Frontal cortex (tissue), 4 donors: ENCODE measurements around the gene FREM1. TPM values are rescaled to one million over a fixed set of nuclear protein-coding genes. Genes with fewer than 3 reads are reported as not detected.

Source experiments
- DNase-seq, 2 donors: peaks; one replicate each; pipeline ENCODE4 v3.0.0; 2012; ENCODE audit warnings: low spot score in 2 of 2
- FAIRE-seq: peaks from 2 replicates; lab custom pipeline; 2012; peaks lifted over from hg19 to GRCh38; lab: Jason Lieb, UNC
- total RNA-seq: library from RNA; depleted of rRNA; stranded (reverse); fragments of >200 nt; gene quantifications from one replicate; pipeline ENCODE4 v1.2.3, GENCODE V29; 2014
- donor health status: control.
- donor health status: control.
- donor health status: control.

FREM1 gene
- total RNA-seq, 1 donor from 2014 or later: 3.3 TPM

DNA sequence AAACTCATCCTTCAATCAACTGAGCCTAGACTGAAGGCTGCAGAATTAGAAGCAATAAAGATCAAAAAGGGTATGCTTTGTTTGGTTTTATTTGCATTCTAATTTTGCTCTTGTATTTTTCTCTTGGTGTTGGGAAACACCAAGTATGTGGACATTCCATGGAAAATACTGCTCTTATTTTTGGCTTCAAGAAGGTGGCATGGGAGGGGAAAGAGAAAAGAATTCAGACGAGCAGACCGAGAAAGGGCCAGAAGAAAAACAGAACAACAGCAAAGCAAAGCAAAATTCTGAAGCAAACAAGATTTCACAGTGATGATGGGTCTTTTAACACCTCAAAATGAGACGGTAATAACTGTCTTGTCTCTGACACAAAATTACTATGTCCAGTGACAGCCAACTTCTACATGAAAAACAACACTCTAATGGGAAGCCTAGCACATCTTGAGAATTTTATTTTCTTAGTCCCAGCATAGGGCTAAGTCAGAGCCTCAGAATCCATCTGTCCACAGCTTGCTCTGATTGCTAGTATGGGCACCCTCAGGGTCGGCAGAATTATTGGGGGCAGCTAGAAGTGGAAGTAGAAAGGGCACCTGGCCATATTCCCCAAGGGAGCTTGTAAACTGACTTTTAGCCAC lies 26.8 kb downstream of the FREM1 start:
- DNase-seq (no peak), FAIRE-seq (no peak)

DNA sequence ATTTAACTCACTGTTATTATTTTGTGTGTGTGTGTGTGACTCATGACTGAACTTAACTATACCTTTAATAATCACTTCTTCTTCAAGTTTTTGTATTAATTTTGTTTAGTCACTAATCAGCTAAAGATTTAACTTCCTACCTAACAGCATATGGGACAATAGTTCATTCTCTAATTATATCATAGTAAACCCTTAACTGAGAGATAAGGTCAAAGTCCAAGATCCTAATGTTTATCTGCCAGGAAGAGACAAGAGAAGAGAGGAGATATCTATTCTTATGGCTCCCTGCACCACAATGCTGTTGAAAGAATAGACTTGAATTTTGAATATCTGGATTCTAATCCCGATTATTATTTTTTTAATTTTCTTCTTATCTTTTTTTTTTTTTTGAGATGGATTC lies 28.1 kb downstream of the FREM1 start:
- DNase-seq (no peak), FAIRE-seq (no peak)

DNA sequence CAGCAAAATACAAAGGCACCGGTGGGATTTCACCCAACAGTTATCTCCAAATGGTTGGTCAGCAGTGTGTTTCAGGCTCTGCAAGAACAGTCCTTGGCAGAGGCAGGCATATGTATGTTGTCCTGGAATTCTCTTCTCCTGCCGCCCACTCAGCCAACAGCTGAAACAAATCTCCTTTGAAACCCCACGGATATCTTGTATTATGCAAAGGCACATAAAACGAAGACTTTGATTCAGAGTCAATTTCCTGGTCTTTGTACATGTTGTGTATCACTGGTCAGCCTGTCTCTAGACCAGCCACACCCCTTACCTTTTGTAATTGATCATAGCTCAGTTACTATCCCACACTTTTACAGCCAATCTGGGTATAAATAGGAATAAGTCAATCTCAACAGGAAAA lies 29.2 kb downstream of the FREM1 start:
- DNase-seq: peak in 1 of 2 donors; percentile 7
- FAIRE-seq: no peak

DNA sequence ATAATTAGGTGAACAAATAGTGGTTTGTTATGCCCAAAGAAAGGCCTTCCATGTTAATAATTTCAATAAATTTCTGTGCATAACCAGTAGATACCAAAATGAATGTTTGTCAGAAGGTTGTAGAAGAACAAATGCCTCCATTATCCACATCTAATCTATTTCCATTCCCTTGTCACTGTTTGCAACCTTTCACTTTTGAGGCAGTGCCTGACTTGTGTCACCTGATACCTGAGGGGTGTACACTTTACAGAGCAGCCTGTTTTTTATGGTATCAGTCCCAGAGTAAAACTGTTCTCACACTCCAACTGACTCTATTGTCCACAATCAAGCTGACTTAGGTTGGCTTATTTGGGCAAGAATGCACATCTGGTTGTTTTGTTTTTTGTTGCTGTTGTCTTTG lies 40.1 kb downstream of the FREM1 start:
- DNase-seq: no peak
- FAIRE-seq: no peak

DNA sequence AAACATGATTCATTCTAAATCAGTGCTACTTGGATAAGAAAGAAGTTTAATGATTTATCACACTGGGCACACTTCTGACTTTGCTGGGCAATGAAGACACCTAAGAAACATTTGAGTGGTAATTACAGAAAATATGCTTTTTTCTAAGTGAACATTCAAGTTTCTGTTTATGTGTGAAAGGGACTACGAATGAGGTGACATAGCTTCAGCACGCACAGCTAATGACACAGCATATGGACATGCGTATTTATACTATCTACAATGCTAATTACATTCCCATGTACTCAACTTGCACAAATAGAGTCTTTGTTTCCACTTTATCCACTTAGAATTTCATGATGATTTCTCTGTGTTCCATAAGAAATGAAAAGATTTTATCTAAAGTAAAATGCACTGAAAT lies 40.6 kb downstream of the FREM1 start:
- FAIRE-seq (no peak), DNase-seq (no peak)

DNA sequence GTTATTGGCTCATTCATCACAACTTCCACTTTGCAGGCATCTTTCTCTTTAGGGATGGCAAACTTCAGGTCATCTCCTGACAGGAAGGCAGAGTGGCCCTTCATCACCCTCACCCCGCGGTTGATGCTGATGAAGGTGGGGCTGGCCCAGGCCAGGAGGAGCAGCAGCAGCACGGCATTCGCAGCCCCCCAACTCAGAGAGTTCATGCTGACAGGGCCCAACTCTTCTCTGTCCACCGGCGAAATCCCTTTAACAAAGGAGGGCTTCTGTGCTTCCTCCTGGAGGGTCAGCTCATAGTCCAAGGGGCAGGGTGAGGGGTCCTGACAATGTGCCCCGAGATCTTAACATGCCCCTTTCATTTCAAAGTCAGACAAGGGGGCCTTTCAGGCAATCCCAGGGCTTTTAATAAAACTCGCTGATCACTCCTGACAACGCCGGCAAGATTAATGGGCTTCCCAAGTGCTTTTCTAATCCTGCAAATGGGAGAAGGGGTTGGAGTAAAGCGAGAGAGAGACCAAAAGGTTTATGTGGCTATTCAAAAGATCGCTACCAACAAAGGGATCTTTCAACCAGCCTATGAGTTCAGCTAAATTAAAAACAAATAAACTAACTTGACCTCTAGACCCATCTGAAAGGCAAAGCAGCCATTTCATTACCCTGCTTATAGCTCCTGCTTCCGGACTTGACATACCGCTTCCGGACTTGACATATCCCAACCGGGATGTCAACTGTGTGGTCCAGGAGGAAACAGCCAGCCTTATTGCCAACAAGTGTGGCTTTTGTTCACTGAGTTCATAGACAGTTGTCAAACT lies 41.2 kb downstream of the FREM1 start:
- FAIRE-seq (no peak), DNase-seq (no peak)

DNA sequence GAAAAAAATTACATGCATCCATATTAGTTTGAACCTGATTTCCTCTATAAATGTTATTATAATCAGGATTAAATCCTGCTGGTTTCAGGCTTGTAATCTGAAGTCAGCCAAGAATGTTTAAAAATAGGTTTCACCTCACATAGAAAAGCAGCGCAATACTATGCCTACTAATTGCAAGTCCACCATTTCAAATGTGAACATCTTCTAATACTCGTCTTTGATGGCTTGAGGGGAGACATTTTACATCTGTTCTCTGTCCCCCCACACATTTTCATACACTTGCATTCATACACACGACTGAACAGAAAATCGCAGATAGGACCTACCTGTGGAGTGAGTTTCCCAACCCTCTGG lies 41.8 kb downstream of the FREM1 start:
- FAIRE-seq: no peak
- DNase-seq: no peak

DNA sequence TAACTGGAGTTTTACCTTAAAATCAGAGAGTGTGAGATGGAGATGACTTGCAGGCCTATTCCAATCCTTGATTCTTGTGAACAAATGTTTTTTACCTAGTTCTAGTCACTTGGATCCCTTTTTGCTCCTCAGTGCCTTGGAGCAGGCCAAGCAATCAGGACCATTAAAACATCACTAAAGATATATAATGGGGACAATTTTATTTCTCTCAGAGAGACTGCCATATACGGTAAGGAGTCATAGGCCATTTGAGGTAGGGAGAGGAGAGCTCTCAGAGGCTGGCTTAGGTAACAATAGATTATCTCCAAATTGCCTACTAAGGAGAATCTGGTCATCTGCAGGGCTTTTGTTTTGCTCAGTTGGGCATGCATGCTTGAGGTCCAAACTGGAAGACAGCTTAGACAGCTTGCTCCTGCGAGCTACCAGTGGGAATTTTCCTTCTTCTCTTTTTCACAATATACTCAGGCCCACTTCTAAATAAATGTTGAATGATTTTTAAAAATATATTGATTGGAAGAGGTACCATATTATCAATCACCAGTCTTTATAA lies 44.0 kb downstream of the FREM1 start:
- FAIRE-seq: no peak

DNA sequence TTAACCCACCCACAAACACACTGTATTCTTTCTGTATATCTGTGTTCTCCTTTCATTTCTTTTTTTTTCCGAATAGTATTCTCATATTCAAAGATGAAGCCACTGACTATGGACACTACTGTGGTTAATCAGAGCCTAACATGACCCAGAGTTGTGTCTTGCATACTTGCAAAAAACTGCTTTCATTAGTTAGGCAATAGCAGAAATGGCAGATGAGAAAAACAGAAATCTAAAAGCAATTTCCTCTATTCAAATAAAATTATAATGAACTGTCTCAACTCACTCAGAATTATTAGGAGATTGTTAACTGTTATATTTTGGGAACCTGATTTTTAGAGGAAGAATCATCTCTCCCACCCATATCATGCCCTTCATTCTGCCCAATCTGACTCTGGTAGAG lies 45.9 kb downstream of the FREM1 start:
- DNase-seq: no peak
- no peak for FAIRE-seq

More for the DNA sequence above, 44.0 kb downstream of the FREM1 start:
- no peak for DNase-seq

DNA sequence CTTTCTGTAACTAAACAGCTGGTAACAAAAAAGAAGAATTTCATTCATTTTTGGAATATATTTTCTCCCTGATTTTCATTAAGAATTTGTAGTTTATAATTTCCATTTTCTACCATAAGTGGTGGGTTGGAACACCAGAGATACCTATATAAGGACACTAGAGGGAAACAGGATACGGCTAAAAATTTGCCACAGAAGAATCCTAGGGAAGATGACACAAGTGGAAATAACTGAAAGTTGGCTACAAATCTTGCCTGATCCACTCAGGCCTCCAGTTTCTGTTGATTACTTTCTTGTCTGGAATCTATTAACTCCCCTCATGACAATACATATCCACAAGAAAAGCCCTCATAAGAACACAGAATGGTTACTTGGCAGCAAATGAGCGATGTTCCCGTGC lies 46.8 kb downstream of the FREM1 start:
- FAIRE-seq: no peak
- DNase-seq: no peak

DNA sequence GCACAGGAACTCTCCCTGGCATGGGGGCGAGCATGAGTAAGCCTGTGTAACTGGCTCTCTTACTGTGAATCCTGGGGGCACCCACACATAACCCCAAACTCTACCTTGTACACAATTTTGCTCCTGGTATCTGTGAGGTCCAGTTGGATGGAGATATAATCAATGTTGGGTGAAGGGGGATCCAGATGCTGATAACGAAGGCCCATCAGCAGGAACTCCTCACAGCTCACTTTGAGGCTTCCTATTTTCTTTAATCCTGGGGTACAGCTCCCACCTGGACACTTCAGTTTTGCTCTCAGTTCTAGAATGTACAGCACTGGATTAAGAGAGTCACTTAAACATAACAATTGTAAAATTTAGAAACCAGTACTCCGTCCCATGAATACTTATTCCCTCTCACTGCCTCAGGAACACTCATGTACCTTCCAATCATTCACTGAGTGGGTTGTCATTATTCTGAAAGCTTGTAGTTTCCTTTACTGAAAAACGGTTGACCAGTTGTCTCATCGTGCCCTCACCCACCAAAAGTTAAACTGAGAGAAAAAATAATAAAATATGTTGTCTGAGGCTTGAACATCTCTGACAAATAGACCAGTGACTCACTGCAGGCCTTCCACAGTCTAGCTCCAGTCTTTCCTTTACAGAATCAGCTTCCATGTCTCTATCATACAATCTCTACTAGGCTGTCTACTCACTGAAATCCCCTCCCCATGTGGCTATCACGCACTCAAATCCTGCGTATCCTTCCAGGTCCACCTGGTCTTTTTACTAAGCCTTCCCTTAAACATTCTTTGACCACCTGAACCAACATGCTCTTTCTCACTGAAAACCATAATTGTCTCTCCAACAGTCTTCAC lies 52.6 kb downstream of the FREM1 start:
- no peak for FAIRE-seq
- no peak for DNase-seq

DNA sequence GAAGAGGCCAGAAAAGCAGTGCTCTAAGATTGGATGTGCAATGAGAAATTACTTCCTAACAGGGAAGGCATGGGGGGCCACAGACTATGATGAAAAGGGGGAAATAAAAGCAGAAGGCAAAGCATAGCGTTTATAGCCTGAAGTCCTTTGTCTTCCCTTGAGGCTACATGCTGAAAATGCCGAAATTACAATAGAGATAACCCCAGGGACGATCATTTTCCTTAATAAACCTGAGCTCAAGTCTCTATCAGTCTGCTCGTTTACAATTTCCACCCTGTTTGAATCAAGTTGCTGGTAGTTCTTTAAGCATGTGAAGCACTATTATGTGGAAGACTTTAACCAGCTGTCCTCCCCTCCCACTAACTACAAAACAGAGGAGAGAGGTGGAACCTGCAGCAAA lies 60.4 kb downstream of the FREM1 start:
- FAIRE-seq (no peak), DNase-seq (no peak)

DNA sequence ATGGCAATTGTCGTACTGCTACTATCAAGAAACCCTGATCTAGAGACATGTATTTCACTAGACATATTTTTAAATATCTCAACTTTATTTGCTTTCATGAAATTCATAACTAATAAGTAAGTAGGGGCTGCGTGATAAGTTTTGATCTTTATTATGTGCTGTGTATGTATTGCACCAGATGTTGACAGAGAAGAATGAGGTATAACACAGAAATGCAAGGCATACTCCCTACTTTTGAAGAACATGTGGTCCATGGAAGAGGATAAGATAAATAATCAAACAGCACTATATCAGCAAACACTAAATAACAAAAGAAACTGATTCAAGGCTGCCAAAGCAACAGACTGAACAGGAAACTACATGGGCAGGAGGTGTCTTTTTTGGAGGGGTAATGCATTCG lies 60.9 kb downstream of the FREM1 start:
- FAIRE-seq (no peak), DNase-seq (no peak)

DNA sequence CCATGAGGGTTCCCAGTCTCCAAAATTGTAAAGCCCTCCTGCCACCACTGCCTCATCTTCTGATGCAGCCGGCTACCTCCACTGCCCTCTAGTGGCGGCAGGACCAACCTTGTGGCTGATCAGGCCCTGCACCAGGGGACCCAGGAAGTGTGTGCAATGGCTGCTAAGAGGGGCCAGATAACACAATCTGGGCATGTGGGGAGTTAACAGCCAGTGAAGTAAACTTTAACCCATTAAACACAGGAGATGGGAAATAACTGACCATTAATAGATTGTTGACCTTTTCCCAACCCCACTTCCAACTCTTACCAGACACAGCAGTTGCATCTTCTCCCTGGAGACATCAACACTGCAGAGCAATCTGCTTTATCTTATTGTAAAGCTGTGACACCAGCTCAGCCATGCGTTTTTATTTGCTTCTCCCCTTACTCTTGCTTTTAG lies 63.3 kb downstream of the FREM1 start:
- FAIRE-seq (no peak), DNase-seq (peak in 1 of 2 donors; percentile 18)

DNA sequence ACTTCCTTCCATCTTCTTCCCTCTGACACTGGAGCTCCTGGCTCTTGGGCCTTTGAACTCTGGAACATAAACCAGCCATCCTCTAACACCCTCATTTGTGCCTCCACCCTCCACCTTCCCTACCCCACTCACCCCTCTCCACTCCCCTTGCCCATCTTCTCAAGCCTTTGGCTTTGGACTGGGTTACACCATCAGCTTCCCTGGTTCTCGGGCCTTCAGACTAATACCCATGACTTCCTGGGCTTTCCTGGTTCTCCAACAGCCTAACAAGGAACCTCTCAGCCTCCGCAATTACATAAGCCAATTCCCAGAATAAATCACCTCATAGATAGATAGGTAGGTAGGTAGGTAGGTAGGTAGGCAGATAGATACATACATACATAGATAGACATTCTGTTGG lies 67.1 kb downstream of the FREM1 start:
- no peak for FAIRE-seq

DNA sequence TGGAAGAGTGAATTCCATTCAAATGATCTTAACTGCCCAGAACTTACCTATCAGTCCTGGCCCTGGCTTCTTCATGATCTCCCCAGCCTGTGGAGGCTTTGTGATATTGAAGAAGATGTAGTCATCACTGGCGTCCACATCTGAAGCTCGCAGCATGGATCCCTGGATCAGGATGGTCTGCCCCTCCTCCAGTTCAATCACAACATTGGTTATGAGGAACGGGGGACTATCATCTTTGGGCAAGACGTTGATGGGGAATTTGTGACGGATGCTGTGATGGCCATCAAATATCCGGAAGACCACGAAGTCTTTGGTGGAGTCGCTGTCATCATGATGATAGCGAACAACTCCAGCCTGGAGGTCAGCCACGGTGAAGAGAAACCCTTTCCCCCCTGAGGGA lies 68.0 kb downstream of the FREM1 start:
- DNase-seq (no peak), FAIRE-seq (no peak)

More for the DNA sequence above, 67.1 kb downstream of the FREM1 start:
- DNase-seq: no peak

DNA sequence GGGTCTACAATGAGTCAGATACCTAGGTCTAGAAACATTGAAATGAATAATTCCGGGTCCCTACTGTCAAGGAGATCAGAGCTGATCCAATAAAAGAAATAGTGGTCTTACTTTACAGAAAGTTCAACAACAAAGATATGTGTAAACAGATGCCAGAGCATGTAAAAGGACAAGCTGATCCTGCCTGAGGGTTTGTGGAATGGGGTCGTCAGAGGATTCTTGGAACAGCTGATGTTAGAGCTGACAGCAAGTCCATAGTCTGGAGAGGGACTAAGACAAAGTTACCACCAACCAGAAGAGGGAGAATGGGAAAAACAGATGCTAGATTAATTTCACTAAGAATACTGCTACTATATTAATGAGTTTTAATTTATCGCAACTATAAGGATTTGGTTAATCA lies 71.5 kb downstream of the FREM1 start:
- DNase-seq: no peak
- no peak for FAIRE-seq

DNA sequence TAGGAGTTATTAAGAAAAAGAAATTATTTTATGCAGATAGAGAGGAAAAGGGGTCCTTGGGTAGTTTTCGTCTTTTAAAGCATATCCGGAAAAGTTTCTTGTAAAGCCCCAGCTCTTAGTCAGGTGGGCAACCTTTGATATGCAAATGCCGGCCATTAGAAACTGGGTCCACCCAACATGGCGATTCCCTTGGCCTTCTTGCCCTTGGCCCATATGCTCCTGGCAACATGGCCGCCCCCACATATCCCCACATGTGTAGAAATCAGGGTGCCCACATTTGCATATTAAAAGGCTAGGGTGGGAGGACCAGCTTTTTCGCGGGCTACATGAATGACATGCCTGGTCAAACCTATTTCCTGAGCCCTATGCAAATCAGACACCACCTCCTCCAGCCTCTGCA lies 73.3 kb downstream of the FREM1 start:
- FAIRE-seq (no peak), DNase-seq (no peak)

DNA sequence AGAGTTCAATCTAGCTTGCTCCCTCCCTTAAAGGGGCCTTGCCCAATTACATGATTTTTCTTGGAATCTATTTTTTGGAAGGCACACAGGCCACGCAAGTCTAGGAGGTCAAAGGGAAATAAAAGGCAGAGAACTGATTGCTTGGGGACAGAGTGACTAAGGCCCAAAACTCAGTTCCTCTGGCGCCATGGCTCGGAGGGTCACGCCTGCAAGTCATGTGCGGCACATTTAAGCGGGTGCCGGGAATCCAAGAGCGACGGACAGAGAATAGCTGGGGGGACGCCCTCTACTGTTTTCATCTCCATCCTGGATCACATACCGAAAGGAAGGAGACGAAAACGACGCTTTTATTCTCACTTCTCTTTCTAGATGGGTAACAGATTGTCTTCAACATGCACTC lies 78.6 kb downstream of the FREM1 start:
- no peak for FAIRE-seq
- DNase-seq: no peak

DNA sequence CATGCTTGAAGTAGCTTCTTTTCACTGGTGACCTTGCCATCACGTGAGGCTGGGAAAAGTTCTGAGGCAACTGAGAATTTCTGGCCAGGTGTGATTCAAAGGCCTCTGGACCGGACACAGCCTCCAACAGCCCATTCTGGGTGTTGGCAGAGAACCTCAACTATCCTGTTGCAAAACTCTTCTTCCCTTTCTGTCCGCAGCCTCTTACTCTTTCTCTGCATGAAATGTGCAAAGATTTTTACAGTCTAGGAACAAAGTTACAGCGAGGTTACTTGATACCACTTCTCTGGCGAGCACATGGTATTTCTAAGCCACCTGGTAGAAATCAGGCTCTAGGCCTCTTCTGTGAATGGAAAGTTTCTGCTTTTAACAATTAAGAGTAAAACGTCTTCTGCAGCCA lies 79.2 kb downstream of the FREM1 start:
- no peak for FAIRE-seq
- DNase-seq: no peak

DNA sequence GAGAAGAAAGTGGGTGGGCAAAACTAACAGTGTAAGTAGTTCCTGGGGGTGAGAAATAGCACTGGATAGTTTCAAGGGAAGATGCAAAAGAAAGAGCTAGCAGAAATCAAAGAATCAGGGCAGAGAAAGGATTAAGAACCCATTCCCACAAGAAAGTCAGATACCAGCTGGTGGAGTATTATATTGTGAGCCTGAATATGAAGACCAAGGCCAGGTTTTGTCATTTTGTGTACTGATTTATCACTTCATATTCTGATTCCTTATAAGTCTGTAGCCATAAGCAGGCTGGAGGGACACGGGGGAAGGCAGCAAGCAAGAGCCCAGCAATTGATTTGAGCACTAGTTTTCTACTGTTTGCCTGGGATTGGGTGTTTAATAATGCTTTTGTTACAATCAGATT lies 80.2 kb downstream of the FREM1 start:
- FAIRE-seq (no peak), DNase-seq (no peak)
